ENCODE measurements around the gene ENPP7.
A peak's percentile ranks its signal among the peaks of the same experiment; 100 is the strongest.

ENPP7 gene

GRCh38 chr17:79702550-79703236 lies 28.1 kb upstream of the ENPP7 start:
- TF ChIP-seq CTCF (IDR thresholded peaks at IDR 0.05; ENCODE audit: borderline replicate concordance, insufficient read depth, low read depth, low read length) = no peak
- H3K4me3 ChIP-seq (ENCODE audit: low read depth, low read length) = no peak overlapping the region

GRCh38 chr17:79704691-79705090 lies 26.1 kb upstream of the ENPP7 start:
- no peak for TF ChIP-seq CTCF (IDR thresholded peaks at IDR 0.05; ENCODE audit: borderline replicate concordance, insufficient read depth, low read depth, low read length)
- no peak overlapping the region for H3K4me3 ChIP-seq (ENCODE audit: low read depth, low read length)

GRCh38 chr17:79705674-79706073 lies 25.1 kb upstream of the ENPP7 start:
- no peak overlapping the region for H3K4me3 ChIP-seq (ENCODE audit: low read depth, low read length)
- TF ChIP-seq CTCF (IDR thresholded peaks at IDR 0.05; ENCODE audit: borderline replicate concordance, insufficient read depth, low read depth, low read length) = no peak

- no peak overlapping the region for H3K4me3 ChIP-seq (ENCODE audit: low read depth, low read length)
- no peak for TF ChIP-seq CTCF (IDR thresholded peaks at IDR 0.05; ENCODE audit: borderline replicate concordance, insufficient read depth, low read depth, low read length)
Measured at GRCh38 chr17:79706931-79707850, 23.6 kb upstream of the ENPP7 start.

- H3K4me3 ChIP-seq (ENCODE audit: low read depth, low read length) = no peak overlapping the region
- TF ChIP-seq CTCF (IDR thresholded peaks at IDR 0.05; ENCODE audit: borderline replicate concordance, insufficient read depth, low read depth, low read length) = peak; percentile 58
Measured at GRCh38 chr17:79707931-79708891, 22.5 kb upstream of the ENPP7 start.

GRCh38 chr17:79711715-79712305 lies 18.9 kb upstream of the ENPP7 start:
- H3K4me3 ChIP-seq (ENCODE audit: low read depth, low read length) = no peak overlapping the region
- TF ChIP-seq CTCF (IDR thresholded peaks at IDR 0.05; ENCODE audit: borderline replicate concordance, insufficient read depth, low read depth, low read length) = no peak
